ENCODE data around the gene INPP5A. TPM values are rescaled to one million over a fixed set of nuclear protein-coding genes. Genes with fewer than 3 reads are reported as not detected.
"Not testable (repeated sequence)": the region's sequence is repeated elsewhere in the genome, so short reads cannot be mapped to it uniquely, and the experiment has no call there.

Gene INPP5A
- polyA plus RNA-seq, 2 donors: 9.2 to 12.7 TPM

GRCh38 chr10:132765435-132765834, 227.8 kb downstream of the INPP5A start:
- H3K27ac ChIP-seq (ENCODE audit: low read depth in 2 of 2, low read length in 1 of 2): peak overlapping the region; percentile 19 to 71
- H3K9me3 ChIP-seq (ENCODE audit: control insufficient read depth in 2 of 2, insufficient read depth in 1 of 2, low read depth in 1 of 2, low read length in 1 of 2): peaks cover 0 to 2% of the 10 kb centered on the region in 2 donors
- no peak overlapping the region for H3K4me3 ChIP-seq (ENCODE audit: low read depth in 1 of 2, low read length in 2 of 2)
- peaks cover 3 to 12% of the 10 kb centered on the region in 2 donors for H3K4me1 ChIP-seq (ENCODE audit: control insufficient read depth in 2 of 2, insufficient read depth in 2 of 2, low read length in 1 of 2)
- peaks cover 0 to 8% of the 10 kb centered on the region in 2 donors for H3K36me3 ChIP-seq (ENCODE audit: control insufficient read depth in 2 of 2, insufficient read depth in 2 of 2, low read length in 1 of 2)
- H3K27me3 ChIP-seq (ENCODE audit: control insufficient read depth in 1 of 2, insufficient read depth in 2 of 2, low read length in 2 of 2): no peaks in the 10 kb centered on the region
- WGBS, 2 donors: 82 to 87% methylated on average over 11 of the region's 11 CpGs

- 92 to 95% methylated on average over 13 of the region's 13 CpGs for WGBS, 2 donors
- Histone ChIP-seq H3K4me3 (ENCODE audit: low read depth in 1 of 2, low read length in 2 of 2) (no peak overlapping the region), H3K27ac (ENCODE audit: low read depth in 2 of 2, low read length in 1 of 2) (no peak overlapping the region), H3K9me3 (ENCODE audit: control insufficient read depth in 2 of 2, insufficient read depth in 1 of 2, low read depth in 1 of 2, low read length in 1 of 2) (peaks cover 0 to 2% of the 10 kb centered on the region in 2 donors), H3K4me1 (ENCODE audit: control insufficient read depth in 2 of 2, insufficient read depth in 2 of 2, low read length in 1 of 2) (peaks cover 3 to 12% of the 10 kb centered on the region in 2 donors), H3K36me3 (ENCODE audit: control insufficient read depth in 2 of 2, insufficient read depth in 2 of 2, low read length in 1 of 2) (peaks cover 0 to 5% of the 10 kb centered on the region in 2 donors), H3K27me3 (ENCODE audit: control insufficient read depth in 1 of 2, insufficient read depth in 2 of 2, low read length in 2 of 2) (no peaks in the 10 kb centered on the region)
These were observed 228.7 kb downstream of the INPP5A start for GRCh38 chr10:132766291-132766690.

DNA sequence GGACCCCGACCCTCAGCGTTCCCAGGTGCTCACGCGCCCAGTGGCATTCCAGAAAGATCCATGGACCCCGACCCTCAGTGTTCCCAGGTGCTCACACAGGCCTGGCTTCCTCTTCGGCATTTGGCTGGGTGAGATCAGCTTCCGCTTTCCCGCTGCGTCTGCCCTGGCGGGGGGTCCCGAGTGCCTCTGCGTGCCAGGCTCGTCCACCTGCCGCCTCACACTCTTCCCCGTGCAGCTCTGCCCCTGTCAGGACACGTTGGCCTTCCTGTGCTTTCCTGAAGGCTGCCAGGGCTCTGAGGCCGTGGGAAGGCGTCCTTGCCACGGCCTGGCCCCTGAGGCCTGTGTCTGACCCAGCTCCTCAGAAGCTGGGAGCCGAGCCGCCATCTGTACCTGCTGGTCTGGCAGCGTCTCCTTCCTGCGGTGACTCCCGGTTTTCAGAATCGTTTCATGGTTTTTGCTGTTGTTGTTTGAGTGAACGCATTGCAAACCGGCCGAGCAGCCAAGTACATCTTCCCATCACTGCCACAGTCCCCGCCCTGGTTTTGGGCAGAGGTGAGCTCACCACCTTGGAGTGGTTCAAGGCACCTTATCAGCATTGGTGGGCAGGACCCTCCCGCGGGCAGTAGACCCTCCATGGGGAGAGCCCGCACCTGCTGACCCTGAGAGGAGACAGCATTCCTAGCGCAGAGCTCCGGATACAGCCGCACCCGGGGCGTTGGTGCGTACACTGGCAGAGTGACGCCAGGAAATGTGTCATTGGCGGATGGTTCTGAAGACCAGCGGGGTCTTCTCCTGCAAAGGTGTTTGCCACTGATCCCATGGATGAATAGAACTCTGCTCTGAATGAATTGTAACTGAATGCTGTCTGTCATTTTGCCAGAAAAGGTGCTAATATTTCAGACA, 231.0 kb downstream of the INPP5A start:
- Histone ChIP-seq H3K9me3 (ENCODE audit: control insufficient read depth in 2 of 2, insufficient read depth in 1 of 2, low read depth in 1 of 2, low read length in 1 of 2) (peaks cover 0 to 2% of the 10 kb centered on the region in 2 donors), H3K27ac (ENCODE audit: low read depth in 2 of 2, low read length in 1 of 2) (no peak overlapping the region), H3K4me1 (ENCODE audit: control insufficient read depth in 2 of 2, insufficient read depth in 2 of 2, low read length in 1 of 2) (peaks cover 3 to 5% of the 10 kb centered on the region in 2 donors), H3K27me3 (ENCODE audit: control insufficient read depth in 1 of 2, insufficient read depth in 2 of 2, low read length in 2 of 2) (no peaks in the 10 kb centered on the region), H3K4me3 (ENCODE audit: low read depth in 1 of 2, low read length in 2 of 2) (no peak overlapping the region), H3K36me3 (ENCODE audit: control insufficient read depth in 2 of 2, insufficient read depth in 2 of 2, low read length in 1 of 2) (peaks cover 0 to 5% of the 10 kb centered on the region in 2 donors)
- 97% methylated on average over 41 of the region's 41 CpGs for WGBS, 2 donors

DNA sequence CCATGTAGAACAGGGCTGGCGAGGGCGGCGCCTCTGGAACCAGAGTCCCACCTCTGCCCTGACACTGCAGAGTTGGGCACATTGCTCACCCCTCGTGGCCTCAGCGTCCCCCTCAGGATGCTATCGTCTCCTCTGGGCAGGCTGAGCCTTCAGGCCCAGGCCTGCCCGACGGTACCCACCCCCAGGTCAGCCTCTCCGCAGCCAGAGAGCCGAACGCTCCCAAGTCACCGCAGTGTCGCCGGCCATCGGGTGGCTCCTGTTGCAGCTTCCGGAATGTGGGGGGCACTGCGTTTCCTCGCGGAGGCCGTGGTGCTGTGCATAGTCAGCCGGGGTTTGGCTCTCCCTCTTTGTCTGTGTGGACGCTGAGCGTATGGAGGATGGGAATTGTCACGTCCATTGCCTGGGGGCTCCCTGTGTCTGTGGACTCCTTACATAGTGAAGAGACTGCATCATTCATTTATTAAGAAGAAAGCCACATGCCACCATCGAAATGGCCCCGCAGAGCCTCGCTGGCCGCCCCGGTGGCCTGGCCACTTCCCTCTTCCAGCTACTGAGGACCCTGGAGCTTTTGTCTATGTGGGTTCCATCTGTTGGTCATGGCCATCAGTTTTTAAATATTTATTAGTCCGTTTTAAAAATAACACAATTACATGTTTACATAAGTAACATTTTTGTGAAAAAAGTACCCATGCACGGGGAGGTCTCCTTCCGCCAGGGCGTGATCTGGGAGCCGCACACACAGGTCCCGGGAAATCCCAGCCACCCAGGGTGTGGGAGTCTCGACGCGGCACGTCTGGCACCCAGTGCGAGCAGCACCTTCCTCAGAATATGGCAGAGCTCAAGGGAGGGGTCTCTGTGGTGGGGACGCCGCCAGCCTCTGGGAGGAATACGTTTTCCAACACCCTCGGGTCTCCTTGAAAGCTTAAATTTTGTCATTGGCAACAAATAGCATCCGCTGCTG, 232.8 kb downstream of the INPP5A start:
- Histone ChIP-seq H3K4me3 (ENCODE audit: low read depth in 1 of 2, low read length in 2 of 2) (no peak overlapping the region), H3K36me3 (ENCODE audit: control insufficient read depth in 2 of 2, insufficient read depth in 2 of 2, low read length in 1 of 2) (peaks cover 0 to 5% of the 10 kb centered on the region in 2 donors), H3K27me3 (ENCODE audit: control insufficient read depth in 1 of 2, insufficient read depth in 2 of 2, low read length in 2 of 2) (no peaks in the 10 kb centered on the region), H3K27ac (ENCODE audit: low read depth in 2 of 2, low read length in 1 of 2) (no peak overlapping the region), H3K4me1 (ENCODE audit: control insufficient read depth in 2 of 2, insufficient read depth in 2 of 2, low read length in 1 of 2) (peaks cover 0 to 2% of the 10 kb centered on the region in 2 donors), H3K9me3 (ENCODE audit: control insufficient read depth in 2 of 2, insufficient read depth in 1 of 2, low read depth in 1 of 2, low read length in 1 of 2) (peaks cover 0 to 2% of the 10 kb centered on the region in 2 donors)
- 96 to 97% methylated on average over 45 of the region's 45 CpGs for WGBS, 2 donors

DNA sequence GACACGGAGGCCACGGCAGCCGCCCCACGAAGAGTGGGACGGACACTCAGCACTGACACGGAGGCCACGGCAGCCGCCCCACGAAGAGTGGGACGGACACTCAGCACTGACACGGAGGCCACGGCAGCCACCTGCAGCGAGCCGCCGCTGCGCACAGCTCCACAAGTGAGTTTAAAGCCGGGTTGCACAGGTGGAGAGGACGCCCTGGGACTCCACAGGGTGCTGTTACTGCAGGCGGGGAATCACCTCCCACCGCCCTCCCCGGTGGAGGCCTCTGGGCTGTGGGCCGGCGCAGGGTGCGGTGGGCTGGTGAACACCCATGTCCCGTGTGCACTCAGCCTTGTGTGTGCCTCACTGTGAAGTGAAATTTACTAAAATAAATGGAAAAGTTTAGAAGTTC, 235.2 kb downstream of the INPP5A start:
- H3K4me3 ChIP-seq (ENCODE audit: low read depth in 1 of 2, low read length in 2 of 2); H3K36me3 ChIP-seq (ENCODE audit: control insufficient read depth in 2 of 2, insufficient read depth in 2 of 2, low read length in 1 of 2); H3K4me1 ChIP-seq (ENCODE audit: control insufficient read depth in 2 of 2, insufficient read depth in 2 of 2, low read length in 1 of 2); H3K27me3 ChIP-seq (ENCODE audit: control insufficient read depth in 1 of 2, insufficient read depth in 2 of 2, low read length in 2 of 2); H3K27ac ChIP-seq (ENCODE audit: low read depth in 2 of 2, low read length in 1 of 2); H3K9me3 ChIP-seq (ENCODE audit: control insufficient read depth in 2 of 2, insufficient read depth in 1 of 2, low read depth in 1 of 2, low read length in 1 of 2): not testable (repeated sequence)
- 93 to 95% methylated on average over 17 to 20 of the region's 25 CpGs for WGBS, 2 donors

- Histone ChIP-seq H3K9me3 (ENCODE audit: control insufficient read depth in 2 of 2, insufficient read depth in 1 of 2, low read depth in 1 of 2, low read length in 1 of 2) (no peaks in the 10 kb centered on the region), H3K27me3 (ENCODE audit: control insufficient read depth in 1 of 2, insufficient read depth in 2 of 2, low read length in 2 of 2) (no peaks in the 10 kb centered on the region), H3K4me1 (ENCODE audit: control insufficient read depth in 2 of 2, insufficient read depth in 2 of 2, low read length in 1 of 2) (peaks cover 0 to 3% of the 10 kb centered on the region in 2 donors), H3K36me3 (ENCODE audit: control insufficient read depth in 2 of 2, insufficient read depth in 2 of 2, low read length in 1 of 2) (peaks cover 0 to 11% of the 10 kb centered on the region in 2 donors), H3K4me3 (ENCODE audit: low read depth in 1 of 2, low read length in 2 of 2) (no peak overlapping the region), H3K27ac (ENCODE audit: low read depth in 2 of 2, low read length in 1 of 2) (no peak overlapping the region)
- 68 to 76% methylated on average over 29 of the region's 29 CpGs for WGBS, 2 donors
These were observed 236.8 kb downstream of the INPP5A start for GRCh38 chr10:132774181-132774901.

- H3K36me3 ChIP-seq (ENCODE audit: control insufficient read depth in 2 of 2, insufficient read depth in 2 of 2, low read length in 1 of 2): peaks cover 0 to 13% of the 10 kb centered on the region in 2 donors
These were observed 237.6 kb downstream of the INPP5A start for GRCh38 chr10:132774902-132775863.

DNA sequence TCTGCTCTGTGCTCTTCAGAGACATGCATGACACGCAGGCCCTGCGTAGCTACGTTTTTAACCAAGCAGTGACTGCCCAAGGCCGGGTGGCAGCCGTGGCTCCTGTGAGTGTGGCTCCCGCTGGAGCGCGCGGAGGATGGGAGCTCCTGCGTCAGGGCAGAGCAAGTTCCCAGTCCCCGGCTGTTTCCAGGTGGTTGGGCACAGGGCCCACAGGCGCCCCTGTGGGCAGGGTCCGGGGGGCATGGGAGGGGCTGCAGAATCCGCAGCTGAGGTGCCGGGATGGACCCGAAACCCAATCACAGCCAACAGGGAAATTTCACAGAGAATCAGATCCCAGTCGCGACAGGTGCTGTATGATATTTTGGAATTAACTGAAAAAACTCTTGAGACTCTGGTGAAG, 238.6 kb downstream of the INPP5A start:
- no peaks in the 10 kb centered on the region for H3K27me3 ChIP-seq (ENCODE audit: control insufficient read depth in 1 of 2, insufficient read depth in 2 of 2, low read length in 2 of 2)
- peaks cover 0 to 3% of the 10 kb centered on the region in 2 donors for H3K4me1 ChIP-seq (ENCODE audit: control insufficient read depth in 2 of 2, insufficient read depth in 2 of 2, low read length in 1 of 2)
- WGBS, 2 donors: 92% methylated on average over 18 of the region's 18 CpGs
- H3K9me3 ChIP-seq (ENCODE audit: control insufficient read depth in 2 of 2, insufficient read depth in 1 of 2, low read depth in 1 of 2, low read length in 1 of 2): no peaks in the 10 kb centered on the region
- H3K4me3 ChIP-seq (ENCODE audit: low read depth in 1 of 2, low read length in 2 of 2): no peak overlapping the region
- H3K27ac ChIP-seq (ENCODE audit: low read depth in 2 of 2, low read length in 1 of 2): no peak overlapping the region
- H3K36me3 ChIP-seq (ENCODE audit: control insufficient read depth in 2 of 2, insufficient read depth in 2 of 2, low read length in 1 of 2): peaks cover 0 to 16% of the 10 kb centered on the region in 2 donors

More at GRCh38 chr10:132774902-132775863, 237.6 kb downstream of the INPP5A start:
- Histone ChIP-seq H3K27ac (ENCODE audit: low read depth in 2 of 2, low read length in 1 of 2) (no peak overlapping the region), H3K4me3 (ENCODE audit: low read depth in 1 of 2, low read length in 2 of 2) (no peak overlapping the region), H3K9me3 (ENCODE audit: control insufficient read depth in 2 of 2, insufficient read depth in 1 of 2, low read depth in 1 of 2, low read length in 1 of 2) (no peaks in the 10 kb centered on the region), H3K4me1 (ENCODE audit: control insufficient read depth in 2 of 2, insufficient read depth in 2 of 2, low read length in 1 of 2) (peaks cover 0 to 3% of the 10 kb centered on the region in 2 donors), H3K27me3 (ENCODE audit: control insufficient read depth in 1 of 2, insufficient read depth in 2 of 2, low read length in 2 of 2) (no peaks in the 10 kb centered on the region)
- 54 to 58% methylated on average over 16 to 22 of the region's 22 CpGs for WGBS, 2 donors

Data from esophagus (tissue), 2 donors.